HuH-7 (cell line): ENCODE data around the gene TULP4.

Experiments
- DNase-seq: peaks from one replicate; pipeline ENCODE4 v3.0.0; 2011; ENCODE audit warnings: low spot score

The TULP4 gene

GRCh38 chr6:158419339-158419909, 107.2 kb downstream of the TULP4 start:
- no peak for DNase-seq

- DNase-seq, result no peak
Measured at GRCh38 chr6:158421381-158421780, 109.1 kb downstream of the TULP4 start.

GRCh38 chr6:158422629-158423238, 110.5 kb downstream of the TULP4 start:
- no peak for DNase-seq

GRCh38 chr6:158431036-158431435, 118.8 kb downstream of the TULP4 start:
- no peak for DNase-seq

GRCh38 chr6:158431560-158431959, 119.3 kb downstream of the TULP4 start:
- no peak for DNase-seq

- DNase-seq, result no peak
Measured at GRCh38 chr6:158437571-158437970, 125.3 kb downstream of the TULP4 start.

- DNase-seq, result no peak
Measured at GRCh38 chr6:158438226-158438625, 126.0 kb downstream of the TULP4 start.

GRCh38 chr6:158439255-158439654, 127.0 kb downstream of the TULP4 start:
- DNase-seq, result no peak

GRCh38 chr6:158441716-158442215, 129.5 kb downstream of the TULP4 start:
- no peak for DNase-seq

- DNase-seq, result no peak
Measured at GRCh38 chr6:158442306-158442705, 130.0 kb downstream of the TULP4 start.

GRCh38 chr6:158445426-158446085, 133.3 kb downstream of the TULP4 start:
- no peak for DNase-seq

GRCh38 chr6:158448856-158449255, 136.6 kb downstream of the TULP4 start:
- no peak for DNase-seq

GRCh38 chr6:158452191-158452590, 139.9 kb downstream of the TULP4 start:
- no peak for DNase-seq

- no peak for DNase-seq
Measured at GRCh38 chr6:158457131-158457530, 144.9 kb downstream of the TULP4 start.

- no peak for DNase-seq
Measured at GRCh38 chr6:158457616-158458278, 145.5 kb downstream of the TULP4 start.

- no peak for DNase-seq
Measured at GRCh38 chr6:158459726-158460125, 147.5 kb downstream of the TULP4 start.

- no peak for DNase-seq
Measured at GRCh38 chr6:158460602-158461169, 148.4 kb downstream of the TULP4 start.

GRCh38 chr6:158461954-158462353, 149.7 kb downstream of the TULP4 start:
- DNase-seq, result no peak

GRCh38 chr6:158464483-158464882, 152.2 kb downstream of the TULP4 start:
- no peak for DNase-seq

- DNase-seq, result no peak
Measured at GRCh38 chr6:158465257-158465656, 153.0 kb downstream of the TULP4 start.

GRCh38 chr6:158465747-158466146, 153.5 kb downstream of the TULP4 start:
- no peak for DNase-seq

GRCh38 chr6:158467923-158468322, 155.7 kb downstream of the TULP4 start:
- no peak for DNase-seq

GRCh38 chr6:158468666-158469065, 156.4 kb downstream of the TULP4 start:
- no peak for DNase-seq
